ENCODE measurements around the gene CEP85L.
"Not testable (repeated sequence)": the region's sequence is repeated elsewhere in the genome, so short reads cannot be mapped to it uniquely, and the experiment has no call there.

CEP85L gene

GRCh38 chr6:118488631-118489030, 162.8 kb downstream of the CEP85L start:
- no peak for DNase-seq

GRCh38 chr6:118485601-118486550, 165.5 kb downstream of the CEP85L start:
- DNase-seq: no peak

GRCh38 chr6:118476551-118476950, 174.8 kb downstream of the CEP85L start:
- no peak for DNase-seq

- no peak for DNase-seq
Observed at GRCh38 chr6:118473266-118473665, 178.1 kb downstream of the CEP85L start.

- no peak for DNase-seq
Observed at GRCh38 chr6:118469468-118469867, 181.9 kb downstream of the CEP85L start.

- no peak for DNase-seq
Observed at GRCh38 chr6:118468682-118469465, 182.5 kb downstream of the CEP85L start.

GRCh38 chr6:118467181-118467580, 184.2 kb downstream of the CEP85L start:
- DNase-seq: no peak

GRCh38 chr6:118464620-118465019, 186.8 kb downstream of the CEP85L start:
- no peak for DNase-seq

- no peak for DNase-seq
Observed at GRCh38 chr6:118460958-118461470, 190.4 kb downstream of the CEP85L start.

GRCh38 chr6:118456982-118457381, 194.4 kb downstream of the CEP85L start:
- no peak for DNase-seq

- DNase-seq: no peak
Observed at GRCh38 chr6:118451839-118452238, 199.6 kb downstream of the CEP85L start.

- DNase-seq: no peak
Observed at GRCh38 chr6:118444796-118445195, 206.6 kb downstream of the CEP85L start.

- DNase-seq: no peak
Observed at GRCh38 chr6:118436482-118436881, 214.9 kb downstream of the CEP85L start.

- not testable (repeated sequence) for DNase-seq
Observed at GRCh38 chr6:118434147-118434546, 217.2 kb downstream of the CEP85L start.

- not testable (repeated sequence) for DNase-seq
Observed at GRCh38 chr6:118421312-118421711, 230.1 kb downstream of the CEP85L start.

GRCh38 chr6:118419448-118420394, 231.7 kb downstream of the CEP85L start:
- DNase-seq: no peak

Measured in CD4-positive, alpha-beta T cell treated with Interleukin-4 for 4 hours (primary cell).